ENCODE data around the gene KAT5.

GRCh38 chr11:65744699-65745042, 32.6 kb downstream of the KAT5 start:
- TF ChIP-seq CTCF (IDR thresholded peaks at IDR 0.05): no peak
- no peak for TF ChIP-seq E2F1 (CRISPR knock-in tag; IDR thresholded peaks at IDR 0.05)
- no peak for TF ChIP-seq FOXK1 (CRISPR knock-in tag; IDR thresholded peaks at IDR 0.05)
- TF ChIP-seq ESRRA (CRISPR knock-in tag; IDR thresholded peaks at IDR 0.05; ENCODE audit: borderline replicate concordance): no peak
- no peak for TF ChIP-seq IRF1 (CRISPR knock-in tag; IDR thresholded peaks at IDR 0.05)
- TF ChIP-seq ATF1 (CRISPR knock-in tag; IDR thresholded peaks at IDR 0.05): no peak
- TF ChIP-seq NR3C1 (CRISPR knock-in tag; conservative IDR thresholded peaks at IDR 0.05; ENCODE audit: low read depth): no peak
- no peak for TF ChIP-seq ZNF416 (CRISPR knock-in tag; IDR thresholded peaks at IDR 0.05)
- TF ChIP-seq PRRX2 (CRISPR knock-in tag; IDR thresholded peaks at IDR 0.05): no peak
- no peak for TF ChIP-seq SP1 (CRISPR knock-in tag; conservative IDR thresholded peaks at IDR 0.05)

Measured in WTC11 (cell line).